Testis (tissue), 3 donors: Measurements from ENCODE around the gene CDKAL1. TPM values are rescaled to one million over a fixed set of nuclear protein-coding genes. Genes with fewer than 3 reads are reported as not detected.

Experiments
- DNase-seq: peaks from one replicate; pipeline ENCODE4 v3.0.0-alpha.2; 2019
- H3K27ac ChIP-seq, 2 donors: fragments of 200-600 bp; sonication (generic); one replicate each; pipeline ENCODE4 v1.5.1; 2019
- H3K27me3 ChIP-seq: fragments of 200-600 bp; sonication (generic); one replicate; pipeline ENCODE4 v1.5.1; 2019
- H3K36me3 ChIP-seq: fragments of 200-600 bp; sonication (generic); one replicate; pipeline ENCODE4 v1.5.1; 2017; ENCODE audit warnings: low read depth; ENCODE audit errors: missing control alignments
- H3K4me1 ChIP-seq: fragments of 200-600 bp; sonication (generic); one replicate; pipeline ENCODE4 v1.5.1; 2019
- H3K4me3 ChIP-seq, 2 donors: fragments of 200-600 bp; sonication (generic); one replicate each; pipeline ENCODE4 v1.5.1; 2017 to 2019
- H3K9me3 ChIP-seq: fragments of 200-600 bp; sonication (generic); one replicate; pipeline ENCODE4 v1.5.1; 2017
- POLR2A ChIP-seq: fragments of 450-650 bp; IDR thresholded peaks from one replicate; pipeline ENCODE4 v1.6.1; 2017; ENCODE audit warnings: antibody characterized with exemption, mild to moderate bottlenecking, moderate library complexity
- WGBS, 2 donors: methylation state at CpG; one replicate each; pipeline ENCODE4 v1.1.5; 2018; 5-methylcytosine and 5-hydroxymethylcytosine counted together
- intact Hi-C: fragments of 100-400 bp; cut with DNase I; formaldehyde crosslinking; loops from one replicate; pipeline ENCODE4 v1.15.1; 2023; ENCODE audit warnings: low total_unique reads
- polyA plus RNA-seq: library from polyadenylated mRNA; stranded (reverse); fragments of 350-450 nt; fragmentation: Illumina TruSeq; extraction: RNeasy Lipid Tissue Mini Kit (QIAGEN cat#74804); gene quantifications from one replicate; pipeline ENCODE4 v1.2.3, GENCODE V29; 2014; ENCODE audit warnings: low read depth, low replicate concordance; ENCODE audit not compliant: insufficient read depth
- total RNA-seq, 2 donors: library from RNA; depleted of rRNA; stranded (reverse); fragments of >200 nt; gene quantifications; one replicate each; pipeline ENCODE4 v1.2.3, GENCODE V29; 2016
- TF ChIP-seq, protein P1 (sequence below), 3 experiments: fragments of 450-650 bp in 2 of 3; fragments of 200-600 bp in 1 of 3; sonication (generic) in 1 of 3; IDR thresholded peaks; one replicate each; pipeline ENCODE4 v1.5.1; 2016 to 2019; ENCODE audit warnings: antibody characterized with exemption in 3 of 3, mild to moderate bottlenecking in 2 of 3, moderate library complexity in 1 of 3

Gene CDKAL1
- total and polyA plus RNA-seq, 3 donors from 2014 or later: 11.1 to 18.5 (median 16.1) TPM

DNA sequence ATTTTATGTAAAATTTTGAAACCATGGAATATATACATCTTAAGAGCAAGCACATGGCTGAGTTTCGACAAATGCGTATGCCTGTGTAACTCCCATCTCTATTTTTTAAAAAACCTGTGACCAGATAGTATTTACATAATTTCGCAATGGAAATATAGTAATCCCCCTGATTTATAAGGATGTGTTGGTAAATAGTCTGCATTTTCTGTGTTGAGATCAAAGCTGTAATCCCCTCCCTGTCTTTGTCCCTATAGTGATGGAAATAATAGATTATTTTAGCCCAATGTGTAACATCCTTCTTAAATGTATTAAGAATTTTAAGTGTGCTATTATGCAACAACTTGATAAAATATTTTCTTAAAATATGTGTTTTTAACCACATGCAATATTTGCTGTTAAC, 267.3 kb downstream of the CDKAL1 start:
- no peak for TF ChIP-seq POLR2A
- TF ChIP-seq, protein P1, sequence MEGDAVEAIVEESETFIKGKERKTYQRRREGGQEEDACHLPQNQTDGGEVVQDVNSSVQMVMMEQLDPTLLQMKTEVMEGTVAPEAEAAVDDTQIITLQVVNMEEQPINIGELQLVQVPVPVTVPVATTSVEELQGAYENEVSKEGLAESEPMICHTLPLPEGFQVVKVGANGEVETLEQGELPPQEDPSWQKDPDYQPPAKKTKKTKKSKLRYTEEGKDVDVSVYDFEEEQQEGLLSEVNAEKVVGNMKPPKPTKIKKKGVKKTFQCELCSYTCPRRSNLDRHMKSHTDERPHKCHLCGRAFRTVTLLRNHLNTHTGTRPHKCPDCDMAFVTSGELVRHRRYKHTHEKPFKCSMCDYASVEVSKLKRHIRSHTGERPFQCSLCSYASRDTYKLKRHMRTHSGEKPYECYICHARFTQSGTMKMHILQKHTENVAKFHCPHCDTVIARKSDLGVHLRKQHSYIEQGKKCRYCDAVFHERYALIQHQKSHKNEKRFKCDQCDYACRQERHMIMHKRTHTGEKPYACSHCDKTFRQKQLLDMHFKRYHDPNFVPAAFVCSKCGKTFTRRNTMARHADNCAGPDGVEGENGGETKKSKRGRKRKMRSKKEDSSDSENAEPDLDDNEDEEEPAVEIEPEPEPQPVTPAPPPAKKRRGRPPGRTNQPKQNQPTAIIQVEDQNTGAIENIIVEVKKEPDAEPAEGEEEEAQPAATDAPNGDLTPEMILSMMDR (IDR thresholded peaks at IDR 0.05): no peak
- H3K36me3 ChIP-seq: no peaks in the 10 kb centered on the region
- intact Hi-C loops: no loop called here
- H3K9me3 ChIP-seq: no peaks in the 10 kb centered on the region
- no peak overlapping the region for H3K4me3 ChIP-seq
- no peak overlapping the region for H3K27ac ChIP-seq
- WGBS, 2 donors: 93 to 97% methylated on average over 3 of the region's 3 CpGs
- H3K4me1 ChIP-seq: no peaks in the 10 kb centered on the region
- H3K27me3 ChIP-seq: no peaks in the 10 kb centered on the region
- no peak for DNase-seq

GRCh38 chr6:20802596-20802995, 268.3 kb downstream of the CDKAL1 start:
- Histone ChIP-seq H3K4me3 (no peak overlapping the region), H3K27ac (no peak overlapping the region), H3K4me1 (no peaks in the 10 kb centered on the region), H3K27me3 (no peaks in the 10 kb centered on the region), H3K36me3 (no peaks in the 10 kb centered on the region), H3K9me3 (no peaks in the 10 kb centered on the region)
- no peak for TF ChIP-seq POLR2A
- TF ChIP-seq, protein P1 (IDR thresholded peaks at IDR 0.05): no peak
- intact Hi-C loops: no loop called here
- no peak for DNase-seq
- 31 to 41% methylated on average over 1 of the region's 1 CpG for WGBS, 2 donors

- TF ChIP-seq, protein P1 (IDR thresholded peaks at IDR 0.05): no peak
- no peak for TF ChIP-seq POLR2A
- DNase-seq: no peak
- Histone ChIP-seq H3K27me3 (no peaks in the 10 kb centered on the region), H3K4me3 (no peak overlapping the region), H3K27ac (no peak overlapping the region), H3K36me3 (no peaks in the 10 kb centered on the region), H3K9me3 (no peaks in the 10 kb centered on the region), H3K4me1 (no peaks in the 10 kb centered on the region)
- 92 to 100% methylated on average over 1 of the region's 1 CpG for WGBS, 2 donors
- intact Hi-C loops: no loop called here
Measured at GRCh38 chr6:20805021-20805420, 270.8 kb downstream of the CDKAL1 start.

DNA sequence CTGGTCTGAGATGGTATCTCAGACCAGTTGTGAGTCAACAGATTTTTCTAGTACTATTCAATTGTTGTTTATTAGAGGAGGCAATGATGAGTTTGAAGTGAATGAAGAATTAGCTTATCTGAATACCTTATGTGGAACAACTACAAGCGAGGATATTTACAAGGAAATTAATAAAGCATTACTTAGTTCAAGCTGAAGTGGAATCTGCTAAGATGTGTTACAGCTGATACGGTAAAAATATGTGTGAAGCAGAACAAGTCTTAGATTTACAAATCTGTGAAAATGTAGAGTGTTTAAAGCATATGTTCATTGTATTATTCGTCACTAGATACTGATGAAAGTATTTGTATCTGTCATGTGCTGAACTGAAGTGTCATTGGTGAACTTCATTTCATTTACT, 272.4 kb downstream of the CDKAL1 start:
- H3K27ac ChIP-seq: no peak overlapping the region
- no peaks in the 10 kb centered on the region for H3K4me1 ChIP-seq
- H3K4me3 ChIP-seq: no peak overlapping the region
- 96 to 97% methylated on average over 3 of the region's 3 CpGs for WGBS, 2 donors
- H3K9me3 ChIP-seq: no peaks in the 10 kb centered on the region
- no peaks in the 10 kb centered on the region for H3K36me3 ChIP-seq
- intact Hi-C loops: no loop called here
- no peak for TF ChIP-seq POLR2A
- TF ChIP-seq, protein P1 (IDR thresholded peaks at IDR 0.05): no peak
- no peaks in the 10 kb centered on the region for H3K27me3 ChIP-seq
- DNase-seq: no peak

DNA sequence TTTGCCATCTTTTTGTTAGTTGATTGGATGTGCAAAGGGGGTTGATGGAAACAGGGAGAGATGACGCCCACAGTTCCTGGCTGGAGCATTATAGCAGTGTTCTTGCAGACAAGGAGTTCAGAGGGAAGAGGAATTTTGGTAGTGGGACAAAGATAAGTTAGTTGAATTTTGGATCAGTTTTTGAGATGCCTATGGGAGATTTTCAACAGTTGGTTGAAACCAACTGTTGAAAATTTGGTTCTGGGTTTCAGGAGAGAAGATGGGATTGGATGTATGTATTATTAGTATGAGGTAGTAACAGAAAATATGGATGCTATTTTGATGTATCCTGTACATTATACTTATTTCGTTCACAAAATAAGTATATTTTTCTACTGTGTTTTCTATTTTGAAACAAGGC, 274.2 kb downstream of the CDKAL1 start:
- Histone ChIP-seq H3K4me1 (no peaks in the 10 kb centered on the region), H3K36me3 (no peaks in the 10 kb centered on the region), H3K27me3 (no peaks in the 10 kb centered on the region), H3K27ac (no peak overlapping the region), H3K4me3 (no peak overlapping the region), H3K9me3 (no peaks in the 10 kb centered on the region)
- TF ChIP-seq POLR2A: no peak
- TF ChIP-seq, protein P1 (IDR thresholded peaks at IDR 0.05): no peak
- 64 to 80% methylated on average over 2 of the region's 2 CpGs for WGBS, 2 donors
- DNase-seq: no peak
- intact Hi-C loops: no loop called here
